ENCODE data around the gene BHLHA15.
A peak's percentile ranks its signal among the peaks of the same experiment; 100 is the strongest.

Gene BHLHA15

DNA sequence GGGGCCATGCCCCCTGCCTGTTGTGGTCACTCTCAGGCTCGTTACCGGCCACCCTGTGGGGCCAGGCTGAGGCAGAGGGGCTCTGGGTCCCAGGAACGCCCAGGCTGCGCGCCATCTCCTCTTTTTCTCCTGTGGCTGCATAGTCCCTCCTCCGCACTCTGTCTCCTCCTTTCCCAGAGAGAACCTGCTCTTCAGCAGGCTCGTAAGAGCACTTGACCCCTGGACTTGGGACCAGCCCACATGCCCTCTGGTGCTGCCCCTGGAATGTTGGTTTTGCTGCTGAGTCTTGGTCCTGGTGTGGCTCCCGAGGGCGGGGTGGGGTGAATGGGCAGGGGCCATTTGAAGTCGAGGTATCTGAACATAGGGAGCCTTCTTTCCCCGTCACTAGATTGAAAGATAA, 6.6 kb upstream of the BHLHA15 start:
- H4K8ac ChIP-seq (ENCODE audit: low read length) = no peak overlapping the region
- 91% methylated on average over 9 of the region's 11 CpGs for WGBS
- H4K91ac ChIP-seq (ENCODE audit: low read length) = no peak overlapping the region
- no peak overlapping the region for H2AFZ ChIP-seq (ENCODE audit: low read depth, low read length)
- no peak overlapping the region for H2BK120ac ChIP-seq (ENCODE audit: low read depth, low read length)
- no peak overlapping the region for H3K4ac ChIP-seq (ENCODE audit: low read depth in 1 of 2, low read length in 2 of 2)
- no peak overlapping the region for H3K14ac ChIP-seq (ENCODE audit: low read length in 2 of 2)
- no peak overlapping the region for H3K9ac ChIP-seq (ENCODE audit: low read length)
- H3K4me2 ChIP-seq (ENCODE audit: low read length, poor library complexity, severe bottlenecking) = no peak overlapping the region
- H3K27ac ChIP-seq (ENCODE audit: low read length, poor library complexity, severe bottlenecking) = no peak overlapping the region
- no peak overlapping the region for H2AK5ac ChIP-seq (ENCODE audit: low read length, severe bottlenecking)
- H3K18ac ChIP-seq (ENCODE audit: low read depth in 1 of 2, low read length in 2 of 2) = no peak overlapping the region
- no peak overlapping the region for H2BK15ac ChIP-seq (ENCODE audit: low read depth, poor library complexity, severe bottlenecking)
- peaks cover 33% of the 10 kb centered on the region for H3K79me1 ChIP-seq (replicated peaks; ENCODE audit: low read length, poor library complexity, severe bottlenecking)
- no peak overlapping the region for H2BK12ac ChIP-seq (ENCODE audit: low read length in 2 of 2)
- no peak overlapping the region for H3K4me3 ChIP-seq (ENCODE audit: insufficient read depth in 1 of 2, low read depth in 1 of 2, low read length in 2 of 2)
- DNase-seq = no peak
- peaks cover 4% of the 10 kb centered on the region for H3K4me1 ChIP-seq (ENCODE audit: control insufficient read depth, insufficient read depth, low read depth, low read length)
- H3K9me3 ChIP-seq (ENCODE audit: control insufficient read depth, low read length) = no peaks in the 10 kb centered on the region
- peaks cover 27 to 39% of the 10 kb centered on the region in 2 experiments for H3K36me3 ChIP-seq (ENCODE audit: control insufficient read depth in 1 of 2, insufficient read depth in 2 of 2, low read depth in 1 of 2, low read length in 2 of 2)
- H3K23ac ChIP-seq (ENCODE audit: low read length in 2 of 2) = no peak overlapping the region
- no peaks in the 10 kb centered on the region for H3K27me3 ChIP-seq (ENCODE audit: control insufficient read depth in 1 of 2, insufficient read depth in 1 of 2, low read length in 2 of 2)
- no peak overlapping the region for H2BK5ac ChIP-seq (ENCODE audit: low read depth, low read length, poor library complexity, severe bottlenecking)

DNA sequence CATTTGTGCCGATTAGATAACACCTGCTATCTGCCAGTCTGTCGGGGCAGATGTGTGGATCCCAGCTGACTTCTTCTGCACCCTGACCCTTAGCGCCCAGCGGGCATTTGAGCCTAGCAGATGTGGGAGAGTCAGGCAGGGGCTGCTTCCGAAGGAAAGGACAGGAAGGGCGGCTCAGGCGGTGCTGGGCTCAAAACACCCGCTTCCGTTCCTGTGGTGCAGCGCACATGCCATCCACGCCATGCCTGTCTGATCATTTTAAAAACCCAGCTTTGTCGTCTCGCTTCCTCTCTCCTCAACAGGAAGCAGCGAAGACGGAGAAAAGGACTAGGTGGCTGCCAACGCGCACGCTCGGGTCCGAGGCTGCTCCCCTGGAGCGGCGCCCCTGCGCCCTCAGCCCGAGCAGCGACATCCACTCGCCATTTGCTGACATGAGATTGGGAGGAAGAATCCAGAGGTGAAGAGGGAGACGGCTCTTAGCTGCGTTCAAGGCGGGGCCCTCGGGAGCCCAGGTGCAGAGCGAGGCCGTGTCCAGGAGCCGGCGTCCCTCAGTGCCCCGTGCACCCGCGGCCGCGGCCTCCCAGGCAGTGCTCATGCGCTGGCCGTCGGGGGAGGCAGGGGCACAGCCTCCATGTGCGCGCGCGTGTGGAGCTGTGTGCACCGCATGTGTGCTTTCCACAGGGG, 5.9 kb upstream of the BHLHA15 start:
- Histone ChIP-seq H2BK12ac (ENCODE audit: low read length in 2 of 2) (no peak overlapping the region), H3K27me3 (ENCODE audit: control insufficient read depth in 1 of 2, insufficient read depth in 1 of 2, low read length in 2 of 2) (no peaks in the 10 kb centered on the region), H4K91ac (ENCODE audit: low read length) (peak overlapping the region; percentile 18), H3K9ac (ENCODE audit: low read length) (no peak overlapping the region), H3K4me3 (ENCODE audit: insufficient read depth in 1 of 2, low read depth in 1 of 2, low read length in 2 of 2) (no peak overlapping the region), H2AK5ac (ENCODE audit: low read length, severe bottlenecking) (no peak overlapping the region), H3K27ac (ENCODE audit: low read length, poor library complexity, severe bottlenecking) (no peak overlapping the region), H3K18ac (ENCODE audit: low read depth in 1 of 2, low read length in 2 of 2) (no peak overlapping the region), H3K23ac (ENCODE audit: low read length in 2 of 2) (no peak overlapping the region), H2BK5ac (ENCODE audit: low read depth, low read length, poor library complexity, severe bottlenecking) (no peak overlapping the region), H3K9me3 (ENCODE audit: control insufficient read depth, low read length) (no peaks in the 10 kb centered on the region), H3K4me2 (ENCODE audit: low read length, poor library complexity, severe bottlenecking) (no peak overlapping the region), H2BK15ac (ENCODE audit: low read depth, poor library complexity, severe bottlenecking) (no peak overlapping the region), H3K14ac (ENCODE audit: low read length in 2 of 2) (peak overlapping the region in 1 of 2 experiments; percentile 33), H2BK120ac (ENCODE audit: low read depth, low read length) (no peak overlapping the region), H3K79me1 (replicated peaks; ENCODE audit: low read length, poor library complexity, severe bottlenecking) (peaks cover 32% of the 10 kb centered on the region), H3K36me3 (ENCODE audit: control insufficient read depth in 1 of 2, insufficient read depth in 2 of 2, low read depth in 1 of 2, low read length in 2 of 2) (peaks cover 27 to 39% of the 10 kb centered on the region in 2 experiments), H3K4me1 (ENCODE audit: control insufficient read depth, insufficient read depth, low read depth, low read length) (peaks cover 7% of the 10 kb centered on the region), H3K4ac (ENCODE audit: low read depth in 1 of 2, low read length in 2 of 2) (no peak overlapping the region), H4K8ac (ENCODE audit: low read length) (no peak overlapping the region), H2AFZ (ENCODE audit: low read depth, low read length) (peak overlapping the region; percentile 47)
- no peak for DNase-seq
- 97% methylated on average over 47 of the region's 47 CpGs for WGBS

DNA sequence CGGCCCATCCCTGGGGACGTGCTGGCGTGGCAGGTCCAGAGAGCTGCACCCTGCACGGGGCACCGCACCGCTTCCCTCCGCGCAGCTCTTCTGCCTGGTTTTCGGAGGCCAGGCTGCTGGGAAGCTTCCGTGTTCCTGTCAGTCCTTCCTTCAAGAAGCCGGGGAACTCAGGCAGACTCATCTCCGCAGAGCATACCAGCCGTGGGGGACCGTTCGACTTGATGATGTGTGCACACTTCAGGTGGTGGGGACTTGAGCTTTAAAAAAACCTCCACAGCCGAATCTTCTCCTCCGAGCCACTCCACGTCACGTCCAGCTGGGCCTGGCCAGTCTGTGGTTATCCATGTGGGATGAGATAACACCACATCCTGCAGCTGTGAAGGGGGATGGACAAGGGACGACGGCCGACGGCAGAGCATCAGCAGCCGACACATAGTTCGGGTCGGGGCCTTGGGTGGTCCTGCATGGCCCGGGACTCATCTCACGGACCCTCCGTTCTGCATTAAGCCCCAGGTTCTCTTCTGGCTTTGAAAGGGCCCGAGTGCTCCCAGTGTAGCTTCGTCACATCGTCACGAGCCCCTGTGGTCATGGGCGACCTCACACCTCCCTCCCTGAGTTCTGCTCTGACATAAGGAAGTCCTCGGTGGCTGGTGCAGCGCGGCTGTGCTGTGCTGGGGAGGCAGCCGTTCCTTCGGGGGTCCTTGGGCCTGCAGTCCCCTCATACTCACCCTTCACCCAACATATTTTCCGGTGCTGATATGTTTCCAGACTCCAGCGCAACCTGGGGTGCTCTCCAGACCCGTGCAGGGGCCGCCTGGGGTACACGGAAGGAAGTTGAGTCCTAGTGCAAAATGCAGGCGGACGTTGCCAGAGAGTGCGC, 4.5 kb upstream of the BHLHA15 start:
- Histone ChIP-seq H4K91ac (ENCODE audit: low read length) (no peak overlapping the region), H3K14ac (ENCODE audit: low read length in 2 of 2) (no peak overlapping the region), H3K36me3 (ENCODE audit: control insufficient read depth in 1 of 2, insufficient read depth in 2 of 2, low read depth in 1 of 2, low read length in 2 of 2) (peaks cover 27 to 43% of the 10 kb centered on the region in 2 experiments), H3K4me1 (ENCODE audit: control insufficient read depth, insufficient read depth, low read depth, low read length) (peaks cover 16% of the 10 kb centered on the region), H3K4me2 (ENCODE audit: low read length, poor library complexity, severe bottlenecking) (no peak overlapping the region), H3K4ac (ENCODE audit: low read depth in 1 of 2, low read length in 2 of 2) (no peak overlapping the region), H3K9ac (ENCODE audit: low read length) (no peak overlapping the region), H3K23ac (ENCODE audit: low read length in 2 of 2) (no peak overlapping the region), H3K4me3 (ENCODE audit: insufficient read depth in 1 of 2, low read depth in 1 of 2, low read length in 2 of 2) (no peak overlapping the region), H2BK12ac (ENCODE audit: low read length in 2 of 2) (no peak overlapping the region), H2BK5ac (ENCODE audit: low read depth, low read length, poor library complexity, severe bottlenecking) (no peak overlapping the region), H2AK5ac (ENCODE audit: low read length, severe bottlenecking) (no peak overlapping the region), H3K27ac (ENCODE audit: low read length, poor library complexity, severe bottlenecking) (no peak overlapping the region), H3K79me1 (replicated peaks; ENCODE audit: low read length, poor library complexity, severe bottlenecking) (peaks cover 25% of the 10 kb centered on the region), H2AFZ (ENCODE audit: low read depth, low read length) (no peak overlapping the region), H2BK120ac (ENCODE audit: low read depth, low read length) (no peak overlapping the region), H4K8ac (ENCODE audit: low read length) (no peak overlapping the region), H3K9me3 (ENCODE audit: control insufficient read depth, low read length) (no peaks in the 10 kb centered on the region), H3K27me3 (ENCODE audit: control insufficient read depth in 1 of 2, insufficient read depth in 1 of 2, low read length in 2 of 2) (peaks cover 0 to 1% of the 10 kb centered on the region in 2 experiments), H3K18ac (ENCODE audit: low read depth in 1 of 2, low read length in 2 of 2) (no peak overlapping the region), H2BK15ac (ENCODE audit: low read depth, poor library complexity, severe bottlenecking) (no peak overlapping the region)
- DNase-seq = no peak
- 95% methylated on average over 47 of the region's 47 CpGs for WGBS

DNA sequence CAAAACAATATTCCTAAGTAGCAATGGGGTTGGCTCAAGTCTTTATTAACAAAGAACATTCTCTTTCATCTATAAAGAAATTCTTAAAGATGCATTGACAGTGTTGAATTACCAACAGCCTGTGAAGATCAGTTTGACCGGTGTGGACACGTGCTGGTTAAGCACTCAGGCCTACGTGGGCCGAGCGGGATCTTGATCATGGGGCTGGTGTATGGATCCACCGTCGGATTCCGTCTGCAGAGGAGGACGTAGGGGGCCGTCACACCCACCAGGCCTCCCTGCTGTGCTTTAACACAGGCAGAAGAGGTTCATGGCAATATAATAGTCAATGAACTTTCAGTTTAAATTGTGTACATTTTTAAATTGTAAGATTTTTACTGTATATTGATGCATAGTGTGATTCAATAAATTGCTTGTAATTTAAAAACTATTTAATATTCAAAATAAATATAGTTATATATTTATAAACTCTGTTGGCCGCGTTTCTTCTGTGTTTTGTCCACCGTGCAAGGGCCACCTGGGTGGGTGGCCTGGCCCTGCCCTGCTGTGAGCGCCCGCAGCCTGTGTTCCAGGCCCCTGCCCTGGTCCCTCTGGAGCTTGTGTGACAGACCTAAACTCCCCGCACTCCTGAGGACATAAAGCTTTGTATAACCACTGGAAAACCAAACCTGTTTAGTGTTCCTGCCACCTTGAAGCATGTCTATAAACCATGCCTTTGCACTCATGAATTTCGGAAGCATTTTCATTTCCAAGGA, 1.9 kb upstream of the BHLHA15 start:
- Histone ChIP-seq H2BK5ac (ENCODE audit: low read depth, low read length, poor library complexity, severe bottlenecking) (no peak overlapping the region), H4K91ac (ENCODE audit: low read length) (no peak overlapping the region), H3K36me3 (ENCODE audit: control insufficient read depth in 1 of 2, insufficient read depth in 2 of 2, low read depth in 1 of 2, low read length in 2 of 2) (peaks cover 25 to 36% of the 10 kb centered on the region in 2 experiments), H2AFZ (ENCODE audit: low read depth, low read length) (no peak overlapping the region), H3K27ac (ENCODE audit: low read length, poor library complexity, severe bottlenecking) (no peak overlapping the region), H3K4me2 (ENCODE audit: low read length, poor library complexity, severe bottlenecking) (no peak overlapping the region), H3K4me1 (ENCODE audit: control insufficient read depth, insufficient read depth, low read depth, low read length) (peaks cover 14% of the 10 kb centered on the region), H3K4ac (ENCODE audit: low read depth in 1 of 2, low read length in 2 of 2) (no peak overlapping the region), H3K18ac (ENCODE audit: low read depth in 1 of 2, low read length in 2 of 2) (no peak overlapping the region), H3K14ac (ENCODE audit: low read length in 2 of 2) (no peak overlapping the region), H2BK15ac (ENCODE audit: low read depth, poor library complexity, severe bottlenecking) (no peak overlapping the region), H3K27me3 (ENCODE audit: control insufficient read depth in 1 of 2, insufficient read depth in 1 of 2, low read length in 2 of 2) (peaks cover 0 to 5% of the 10 kb centered on the region in 2 experiments), H3K9ac (ENCODE audit: low read length) (no peak overlapping the region), H4K8ac (ENCODE audit: low read length) (no peak overlapping the region), H3K4me3 (ENCODE audit: insufficient read depth in 1 of 2, low read depth in 1 of 2, low read length in 2 of 2) (no peak overlapping the region), H2BK12ac (ENCODE audit: low read length in 2 of 2) (no peak overlapping the region), H3K23ac (ENCODE audit: low read length in 2 of 2) (no peak overlapping the region), H2BK120ac (ENCODE audit: low read depth, low read length) (no peak overlapping the region), H2AK5ac (ENCODE audit: low read length, severe bottlenecking) (no peak overlapping the region), H3K9me3 (ENCODE audit: control insufficient read depth, low read length) (no peaks in the 10 kb centered on the region), H3K79me1 (replicated peaks; ENCODE audit: low read length, poor library complexity, severe bottlenecking) (peaks cover 10% of the 10 kb centered on the region)
- DNase-seq = no peak
- 96% methylated on average over 16 of the region's 17 CpGs for WGBS

All from mesenchymal stem cell (in vitro differentiated cells and primary cell).